Cardiac fibroblast (primary cell): Measurements from ENCODE around the gene CCL27.

ENCODE experiments used
- DNase-seq, 2 donors: peaks; one replicate each; pipeline versions ENCODE4 v3.0.0 to v3.0.0-alpha.2; 2010; ENCODE audit warnings: low read depth in 2 of 2
- H3K4me3 ChIP-seq, 2 donors: replicated peaks in 1 of 2; 1 replicate in 1 of 2; 2 replicates in 1 of 2; pipeline ENCODE4 v1.5.1; 2011; ENCODE audit warnings: low read depth in 2 of 2, low read length in 2 of 2, mild to moderate bottlenecking in 2 of 2, moderate library complexity in 1 of 2
- TF ChIP-seq, protein P1 (sequence below): IDR thresholded peaks from one replicate; pipeline ENCODE4 v1.5.1; 2011; ENCODE audit warnings: low read depth, mild to moderate bottlenecking, low read length, inconsistent platforms

The CCL27 gene

DNA sequence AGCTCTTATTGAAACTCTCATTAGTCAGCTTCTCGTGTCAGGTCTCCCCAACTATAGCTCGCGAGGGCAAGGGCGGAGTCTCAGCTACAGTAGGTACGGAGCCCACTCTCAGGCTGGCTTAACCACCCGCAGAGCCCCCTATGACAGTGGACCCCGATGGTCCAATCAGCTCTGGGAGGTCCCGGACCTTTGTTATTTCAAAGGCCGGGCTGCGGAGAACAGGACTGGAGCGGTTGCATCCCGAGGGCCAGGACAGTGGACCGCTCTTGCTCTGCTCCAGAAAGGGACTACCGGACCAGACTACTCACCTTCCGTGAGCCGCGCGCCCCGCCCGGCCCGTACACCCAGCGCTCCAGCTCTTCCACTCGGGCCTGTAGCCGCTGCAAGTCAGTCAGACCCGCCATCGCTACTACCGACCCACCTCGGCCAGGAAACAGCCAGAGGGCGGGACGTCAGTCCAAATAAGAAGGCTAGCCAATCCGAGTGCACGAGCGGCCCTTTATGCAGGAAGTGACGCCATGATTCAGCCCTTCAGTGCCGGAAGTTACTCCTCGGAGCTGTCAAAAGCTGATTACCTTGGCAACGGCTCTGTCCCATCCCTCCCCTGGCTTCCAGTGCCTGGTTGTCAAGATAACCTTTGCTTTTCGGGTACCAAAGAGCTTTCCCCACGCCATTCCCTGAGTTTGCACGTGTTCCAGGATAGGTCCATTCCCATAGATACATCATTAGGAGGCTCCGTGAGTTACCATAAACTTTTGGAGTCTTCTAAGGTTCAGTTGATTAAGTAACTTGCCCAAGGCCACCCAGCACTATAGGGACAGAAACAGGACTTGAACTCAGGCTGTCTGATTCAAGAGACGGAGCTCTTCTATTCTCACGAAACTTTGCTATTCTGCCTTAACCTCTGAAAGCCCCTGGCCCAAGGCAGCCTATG, 42.1 kb downstream of the CCL27 start, which contains the start of gene DCTN3:
Gene DCTN3, minus strand, starts transcription at position 435 of the 934 bp plus-strand sequence. Its CDS starts 31 bp downstream, at position 404.
- DNase-seq = peak; percentile 96 to 97
- TF ChIP-seq, protein P1, sequence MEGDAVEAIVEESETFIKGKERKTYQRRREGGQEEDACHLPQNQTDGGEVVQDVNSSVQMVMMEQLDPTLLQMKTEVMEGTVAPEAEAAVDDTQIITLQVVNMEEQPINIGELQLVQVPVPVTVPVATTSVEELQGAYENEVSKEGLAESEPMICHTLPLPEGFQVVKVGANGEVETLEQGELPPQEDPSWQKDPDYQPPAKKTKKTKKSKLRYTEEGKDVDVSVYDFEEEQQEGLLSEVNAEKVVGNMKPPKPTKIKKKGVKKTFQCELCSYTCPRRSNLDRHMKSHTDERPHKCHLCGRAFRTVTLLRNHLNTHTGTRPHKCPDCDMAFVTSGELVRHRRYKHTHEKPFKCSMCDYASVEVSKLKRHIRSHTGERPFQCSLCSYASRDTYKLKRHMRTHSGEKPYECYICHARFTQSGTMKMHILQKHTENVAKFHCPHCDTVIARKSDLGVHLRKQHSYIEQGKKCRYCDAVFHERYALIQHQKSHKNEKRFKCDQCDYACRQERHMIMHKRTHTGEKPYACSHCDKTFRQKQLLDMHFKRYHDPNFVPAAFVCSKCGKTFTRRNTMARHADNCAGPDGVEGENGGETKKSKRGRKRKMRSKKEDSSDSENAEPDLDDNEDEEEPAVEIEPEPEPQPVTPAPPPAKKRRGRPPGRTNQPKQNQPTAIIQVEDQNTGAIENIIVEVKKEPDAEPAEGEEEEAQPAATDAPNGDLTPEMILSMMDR = no peak
- peak within 1 kb of the TSS; percentile 90 to 92 for H3K4me3 ChIP-seq

DNA sequence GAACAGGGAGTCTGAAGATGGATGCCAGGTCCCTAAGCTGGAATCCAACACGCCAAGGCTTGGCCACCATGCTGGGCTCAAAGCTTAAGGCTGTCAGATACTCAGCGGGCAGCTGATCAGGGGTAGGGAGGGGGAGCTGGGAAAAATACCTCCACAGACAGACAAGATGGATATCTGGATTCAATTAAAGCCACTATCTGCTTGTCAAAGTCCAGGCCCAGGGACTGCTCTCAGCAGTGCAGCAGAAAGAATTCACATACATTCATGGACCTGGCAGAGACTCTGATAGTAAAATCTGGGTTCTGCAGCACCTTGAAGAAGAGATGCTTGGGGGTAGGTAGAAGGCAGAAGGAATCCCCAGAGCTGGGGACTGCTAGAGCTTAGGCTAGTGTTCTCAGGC, 47.3 kb downstream of the CCL27 start:
- no peak for DNase-seq
- H3K4me3 ChIP-seq = no peak overlapping the region
- TF ChIP-seq, protein P1 = no peak

DNA sequence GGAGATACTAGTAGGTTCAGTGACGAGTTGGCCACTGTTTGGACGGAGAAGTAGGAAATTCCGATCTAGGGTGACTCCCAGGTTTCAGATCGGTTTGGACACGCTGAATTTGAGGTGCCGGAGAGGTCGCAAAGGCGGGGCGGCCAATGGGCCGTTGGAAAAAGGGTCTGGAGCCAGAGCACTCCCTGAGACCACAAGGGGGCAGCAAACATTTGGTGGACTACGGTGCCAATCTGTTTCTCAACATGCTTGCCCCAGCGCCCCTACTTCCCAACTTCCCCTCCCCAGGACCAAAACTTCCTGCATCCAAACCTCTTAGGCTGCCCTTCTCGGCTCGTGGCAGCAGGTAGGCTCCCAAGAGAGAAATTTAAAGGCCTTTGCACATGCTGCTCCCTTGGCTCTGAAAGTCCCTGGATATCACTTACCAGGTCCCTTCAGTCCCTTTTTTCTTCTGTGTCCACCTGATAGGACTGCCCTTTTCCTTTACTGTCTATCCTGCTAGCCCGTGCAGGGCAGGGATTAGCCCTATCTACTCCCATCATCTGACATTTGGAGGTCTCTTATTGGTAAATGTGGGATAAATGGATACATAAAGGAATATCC, 49.6 kb downstream of the CCL27 start:
- peak overlapping the region; percentile 53 to 81 for H3K4me3 ChIP-seq
- TF ChIP-seq, protein P1 = peak; percentile 92
- peak; percentile 79 for DNase-seq
